ENCODE results near the gene COMT. TPM values are rescaled to one million over a fixed set of nuclear protein-coding genes. Genes with fewer than 3 reads are reported as not detected.

COMT gene
- total RNA-seq, 4 donors from 2014 or later: 105 to 235 (median 208) TPM

DNA sequence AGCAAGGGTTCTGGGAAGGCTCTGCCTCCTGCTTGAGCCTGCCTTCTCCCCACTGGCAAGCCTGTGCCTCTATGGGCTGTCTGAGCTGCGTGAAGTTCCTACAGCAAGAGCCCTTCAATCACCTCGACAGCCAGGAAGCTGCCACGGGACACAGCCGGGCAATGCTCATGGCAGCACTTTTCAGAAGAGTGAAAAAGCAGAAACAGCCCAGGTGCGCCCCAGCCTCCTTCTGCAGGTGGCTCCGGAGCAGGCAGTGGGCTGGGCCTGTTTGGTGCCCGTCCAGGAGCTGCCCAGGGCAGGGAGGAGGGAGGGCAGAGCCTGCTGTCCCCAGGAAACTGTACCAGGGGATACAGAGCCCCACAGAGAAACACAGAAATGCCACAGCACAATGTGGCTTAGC lies 24.6 kb upstream of the COMT start:
- no peak overlapping the region for H3K4me3 ChIP-seq
- no peaks in the 10 kb centered on the region for H3K27me3 ChIP-seq
- WGBS, 2 donors (ENCODE audit: low coverage in 1 of 2): 92% methylated on average over 2 of the region's 7 CpGs; no CpG with 5 or more reads in 1 of the 2 donors
- H3K4me1 ChIP-seq: no peaks in the 10 kb centered on the region
- H3K9me3 ChIP-seq: no peaks in the 10 kb centered on the region
- no peak overlapping the region for H3K27ac ChIP-seq
- TF ChIP-seq POLR2A (IDR thresholded peaks at IDR 0.05) (no peak), EP300 (IDR thresholded peaks at IDR 0.05) (no peak)
- TF ChIP-seq, protein P1, sequence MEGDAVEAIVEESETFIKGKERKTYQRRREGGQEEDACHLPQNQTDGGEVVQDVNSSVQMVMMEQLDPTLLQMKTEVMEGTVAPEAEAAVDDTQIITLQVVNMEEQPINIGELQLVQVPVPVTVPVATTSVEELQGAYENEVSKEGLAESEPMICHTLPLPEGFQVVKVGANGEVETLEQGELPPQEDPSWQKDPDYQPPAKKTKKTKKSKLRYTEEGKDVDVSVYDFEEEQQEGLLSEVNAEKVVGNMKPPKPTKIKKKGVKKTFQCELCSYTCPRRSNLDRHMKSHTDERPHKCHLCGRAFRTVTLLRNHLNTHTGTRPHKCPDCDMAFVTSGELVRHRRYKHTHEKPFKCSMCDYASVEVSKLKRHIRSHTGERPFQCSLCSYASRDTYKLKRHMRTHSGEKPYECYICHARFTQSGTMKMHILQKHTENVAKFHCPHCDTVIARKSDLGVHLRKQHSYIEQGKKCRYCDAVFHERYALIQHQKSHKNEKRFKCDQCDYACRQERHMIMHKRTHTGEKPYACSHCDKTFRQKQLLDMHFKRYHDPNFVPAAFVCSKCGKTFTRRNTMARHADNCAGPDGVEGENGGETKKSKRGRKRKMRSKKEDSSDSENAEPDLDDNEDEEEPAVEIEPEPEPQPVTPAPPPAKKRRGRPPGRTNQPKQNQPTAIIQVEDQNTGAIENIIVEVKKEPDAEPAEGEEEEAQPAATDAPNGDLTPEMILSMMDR (IDR thresholded peaks at IDR 0.05): no peak
- H3K36me3 ChIP-seq: peaks cover 0 to 83% of the 10 kb centered on the region in 2 donors
- ATAC-seq: no peak

DNA sequence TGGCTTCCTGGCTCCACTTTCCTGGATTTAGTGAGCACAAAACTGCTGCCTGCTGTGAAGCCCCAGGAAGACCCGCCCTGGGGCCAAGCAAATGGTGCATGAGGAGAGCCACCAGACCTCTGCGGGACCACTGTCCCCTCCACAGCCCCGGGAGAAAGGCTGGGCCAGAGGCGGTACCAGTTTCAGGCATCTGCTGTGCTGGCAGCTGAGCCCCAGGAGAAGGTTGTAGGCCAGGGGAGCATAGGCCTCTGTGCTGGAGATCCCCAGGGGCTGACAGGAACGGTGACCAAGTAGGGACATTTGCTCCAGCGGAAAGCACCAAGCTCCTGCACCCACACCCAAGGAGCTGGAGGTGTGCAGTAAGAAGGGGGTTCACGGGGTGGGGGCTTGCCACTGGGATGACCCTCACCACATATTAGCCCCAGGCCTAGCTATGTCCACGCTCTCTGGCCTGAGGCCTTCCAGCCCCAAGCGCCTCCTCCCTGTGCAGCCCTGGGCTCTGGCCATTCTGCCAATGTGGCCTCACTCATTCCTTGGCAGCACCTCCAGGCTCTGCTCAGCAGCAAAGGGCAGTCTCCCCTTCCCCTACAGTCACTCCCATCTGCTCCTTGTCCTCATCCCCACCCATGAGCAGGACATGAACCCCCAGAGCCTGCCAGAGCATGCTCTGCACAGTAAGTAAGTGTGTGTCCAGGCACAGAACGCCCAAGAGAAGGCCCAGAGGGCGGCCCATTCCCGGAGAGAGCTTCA lies 24.0 kb upstream of the COMT start:
- peaks cover 0 to 76% of the 10 kb centered on the region in 2 donors for H3K36me3 ChIP-seq
- H3K9me3 ChIP-seq: no peaks in the 10 kb centered on the region
- H3K4me1 ChIP-seq: no peaks in the 10 kb centered on the region
- no peaks in the 10 kb centered on the region for H3K27me3 ChIP-seq
- 87% methylated on average over 3 of the region's 12 CpGs; no CpG with 5 or more reads in 1 of the 2 donors for WGBS, 2 donors (ENCODE audit: low coverage in 1 of 2)
- no peak for ATAC-seq
- no peak for TF ChIP-seq POLR2AphosphoS5 (IDR thresholded peaks at IDR 0.05)
- TF ChIP-seq EP300 (IDR thresholded peaks at IDR 0.05): no peak
- TF ChIP-seq, protein P1 (IDR thresholded peaks at IDR 0.05): no peak
- TF ChIP-seq POLR2A (IDR thresholded peaks at IDR 0.05): no peak
- H3K27ac ChIP-seq: no peak overlapping the region
- no peak overlapping the region for H3K4me3 ChIP-seq

DNA sequence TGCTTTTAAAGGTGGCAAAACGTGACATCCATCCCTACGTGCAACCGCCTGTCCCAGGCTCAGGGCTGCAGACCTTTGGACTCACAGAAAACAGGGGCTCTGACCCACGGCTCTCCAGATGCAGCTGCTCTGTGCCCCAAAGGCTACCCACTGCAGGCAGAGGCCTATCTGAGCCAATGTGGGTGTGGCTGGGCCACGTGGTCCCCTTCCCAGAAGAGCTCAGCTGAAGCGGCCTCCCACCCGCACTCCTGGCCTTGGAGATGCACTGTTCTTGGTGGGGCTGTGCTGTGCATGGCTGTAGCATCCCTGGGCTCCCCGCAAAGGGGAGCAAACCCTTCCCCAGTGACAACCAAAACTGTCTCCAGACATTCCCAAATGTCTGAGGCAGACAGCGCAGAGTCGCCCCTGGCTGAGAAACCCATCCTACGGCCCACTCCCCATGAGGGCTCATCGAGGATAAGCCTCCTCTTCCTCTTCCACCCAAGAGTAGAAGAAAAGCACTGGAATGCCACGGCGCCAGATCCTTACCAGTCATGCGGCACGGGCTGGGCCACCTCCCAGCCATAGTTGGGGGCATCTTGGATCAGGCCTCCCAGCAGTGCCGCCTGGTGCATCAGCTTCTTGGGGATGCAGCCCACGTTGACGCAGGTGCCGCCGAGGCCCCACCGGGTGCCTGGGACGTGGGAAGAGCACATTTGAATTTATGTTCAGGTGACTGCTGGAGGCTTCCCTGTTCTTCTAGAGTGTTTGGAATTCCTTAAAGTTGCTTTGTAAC lies 23.1 kb upstream of the COMT start:
- Histone ChIP-seq H3K27me3 (no peaks in the 10 kb centered on the region), H3K4me3 (no peak overlapping the region), H3K27ac (no peak overlapping the region), H3K4me1 (no peaks in the 10 kb centered on the region), H3K9me3 (no peaks in the 10 kb centered on the region), H3K36me3 (peaks cover 0 to 67% of the 10 kb centered on the region in 2 donors)
- ATAC-seq: no peak
- TF ChIP-seq, protein P1 (IDR thresholded peaks at IDR 0.05): no peak
- TF ChIP-seq EP300 (IDR thresholded peaks at IDR 0.05) (no peak), POLR2A (IDR thresholded peaks at IDR 0.05) (no peak), POLR2AphosphoS5 (IDR thresholded peaks at IDR 0.05) (no peak)
- WGBS, 2 donors (ENCODE audit: low coverage in 1 of 2): 78 to 79% methylated on average over 6 to 8 of the region's 23 CpGs

DNA sequence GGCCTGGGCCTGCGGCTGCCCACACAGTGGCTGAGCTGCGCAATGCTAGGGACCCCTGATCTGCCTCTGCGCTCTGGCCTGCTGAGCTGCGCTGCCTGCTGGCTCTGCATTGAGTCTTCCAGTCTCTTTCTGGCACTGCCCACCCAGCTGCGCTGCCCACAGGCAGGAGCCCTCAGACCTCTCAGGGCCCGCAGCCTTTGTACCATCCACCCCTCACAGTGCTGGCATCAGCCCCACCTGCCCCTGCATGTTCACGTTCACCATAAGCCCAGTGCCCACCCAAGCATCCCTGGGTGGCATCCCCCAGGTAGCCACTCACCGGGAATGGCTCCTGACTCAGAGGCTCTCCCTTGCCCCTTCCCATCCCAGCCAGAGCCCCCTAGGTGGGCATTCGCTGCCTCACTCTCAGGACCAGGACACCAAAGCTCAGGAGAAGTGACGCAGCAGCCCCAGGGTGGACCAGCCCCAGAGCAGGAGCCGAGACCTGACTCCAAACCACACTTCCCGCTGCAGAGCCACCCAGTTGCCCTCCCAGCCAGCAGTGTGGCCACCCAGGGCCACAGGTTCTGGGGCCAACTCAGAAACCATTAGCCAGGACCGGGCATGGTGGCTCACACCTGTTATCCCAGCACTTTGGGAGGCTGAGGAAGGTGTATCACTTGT lies 21.7 kb upstream of the COMT start:
- Histone ChIP-seq H3K27me3 (no peaks in the 10 kb centered on the region), H3K4me3 (no peak overlapping the region), H3K36me3 (peaks cover 0 to 60% of the 10 kb centered on the region in 2 donors), H3K27ac (no peak overlapping the region), H3K4me1 (no peaks in the 10 kb centered on the region), H3K9me3 (no peaks in the 10 kb centered on the region)
- ATAC-seq: no peak
- 90 to 100% methylated on average over 1 to 4 of the region's 13 CpGs for WGBS, 2 donors (ENCODE audit: low coverage in 1 of 2)
- no peak for TF ChIP-seq EP300 (IDR thresholded peaks at IDR 0.05)
- TF ChIP-seq POLR2AphosphoS5 (IDR thresholded peaks at IDR 0.05): no peak
- TF ChIP-seq, protein P1 (IDR thresholded peaks at IDR 0.05): no peak
- TF ChIP-seq POLR2A (IDR thresholded peaks at IDR 0.05): no peak
